Measurements from ENCODE around the gene ITIH6. TPM values are rescaled to one million over a fixed set of nuclear protein-coding genes. Genes with fewer than 3 reads are reported as not detected.
A peak's percentile ranks its signal among the peaks of the same experiment; 100 is the strongest.

Gene ITIH6
- total and polyA plus RNA-seq, 8 donors = not detected

GRCh38 chrX:54820737-54821136 is 22.7 kb upstream of the ITIH6 start:
- Histone ChIP-seq H3K4me3 (no peak overlapping the region), H3K27ac (no peak overlapping the region), H3K27me3 (no peaks in the 10 kb centered on the region), H3K36me3 (peaks cover 0 to 3% (median 0%) of the 10 kb centered on the region in 3 donors), H3K4me1 (no peaks in the 10 kb centered on the region), H3K9me3 (no peaks in the 10 kb centered on the region)
- no peak for ATAC-seq
- intact Hi-C loops (cut with DNase I) = no loop called here
- DNase-seq = no peak
- no peak for FAIRE-seq
- WGBS, 2 donors = 59 to 70% methylated on average over 7 of the region's 7 CpGs
- no peak for TF ChIP-seq CTCF (IDR thresholded peaks at IDR 0.05)

- H3K36me3 ChIP-seq = peaks cover 0 to 9% (median 0%) of the 10 kb centered on the region in 3 donors
- no peak for DNase-seq
- no peaks in the 10 kb centered on the region for H3K9me3 ChIP-seq
- intact Hi-C loops (cut with DNase I) = no loop called here
- ATAC-seq = no peak
- TF ChIP-seq CTCF (IDR thresholded peaks at IDR 0.05) = no peak
- H3K4me1 ChIP-seq = no peaks in the 10 kb centered on the region
- no peaks in the 10 kb centered on the region for H3K27me3 ChIP-seq
- H3K27ac ChIP-seq = no peak overlapping the region
- WGBS, 2 donors = 41 to 43% methylated on average over 8 of the region's 8 CpGs
- H3K4me3 ChIP-seq = no peak overlapping the region
- no peak for FAIRE-seq
Observed at GRCh38 chrX:54819201-54819600, 21.1 kb upstream of the ITIH6 start.

GRCh38 chrX:54818221-54818620 is 20.2 kb upstream of the ITIH6 start:
- no peak for ATAC-seq
- H3K27me3 ChIP-seq = no peaks in the 10 kb centered on the region
- no peak for TF ChIP-seq CTCF (IDR thresholded peaks at IDR 0.05)
- H3K36me3 ChIP-seq = peaks cover 0 to 14% (median 0%) of the 10 kb centered on the region in 3 donors
- no peak for DNase-seq
- intact Hi-C loops (cut with DNase I) = no loop called here
- H3K4me1 ChIP-seq = no peaks in the 10 kb centered on the region
- H3K27ac ChIP-seq = no peak overlapping the region
- H3K9me3 ChIP-seq = no peaks in the 10 kb centered on the region
- H3K4me3 ChIP-seq = no peak overlapping the region
- FAIRE-seq = no peak
- 46 to 62% methylated on average over 5 of the region's 5 CpGs for WGBS, 2 donors

- TF ChIP-seq CTCF (IDR thresholded peaks at IDR 0.05) = no peak
- intact Hi-C loops (cut with DNase I) = no loop called here
- H3K9me3 ChIP-seq = no peaks in the 10 kb centered on the region
- WGBS, 2 donors = 76 to 78% methylated on average over 6 to 7 of the region's 7 CpGs
- FAIRE-seq (no peak), DNase-seq (no peak), ATAC-seq (peak in 1 of 4 donors; percentile 19)
- H3K4me1 ChIP-seq = no peaks in the 10 kb centered on the region
- H3K27ac ChIP-seq = no peak overlapping the region
- peaks cover 0 to 23% (median 0%) of the 10 kb centered on the region in 3 donors for H3K36me3 ChIP-seq
- H3K27me3 ChIP-seq = no peaks in the 10 kb centered on the region
- H3K4me3 ChIP-seq = no peak overlapping the region
Observed at GRCh38 chrX:54817220-54817820, 19.3 kb upstream of the ITIH6 start.

- no peak for DNase-seq
- no peak for FAIRE-seq
- no peak overlapping the region for H3K4me3 ChIP-seq
- intact Hi-C loops (cut with DNase I) = no loop called here
- H3K27me3 ChIP-seq = peaks cover 0 to 3% (median 0%) of the 10 kb centered on the region in 4 donors
- H3K36me3 ChIP-seq = peaks cover 0 to 30% (median 0%) of the 10 kb centered on the region in 3 donors
- 70 to 86% methylated on average over 3 of the region's 3 CpGs for WGBS, 2 donors
- no peak for ATAC-seq
- H3K9me3 ChIP-seq = no peaks in the 10 kb centered on the region
- no peak overlapping the region for H3K27ac ChIP-seq
- no peak for TF ChIP-seq CTCF (IDR thresholded peaks at IDR 0.05)
- H3K4me1 ChIP-seq = no peaks in the 10 kb centered on the region
Observed at GRCh38 chrX:54812306-54812705, 14.3 kb upstream of the ITIH6 start.

Measured in pancreas (tissue), 10 donors.